Stimulated activated CD4-positive, alpha-beta T cell treated with anti-CD3 and anti-CD28 coated beads, Interleukin-12 subunit alpha, Interleukin-12 subunit beta, amount 100 ng/mL, for 4 hours (primary cell): ENCODE data around the gene ASB13.
"Not testable (repeated sequence)": the region's sequence is repeated elsewhere in the genome, so short reads cannot be mapped to it uniquely, and the experiment has no call there.

Source experiments
- DNase-seq: peaks from one replicate; pipeline ENCODE4 v3.0.0-alpha.2; 2020

The ASB13 gene

DNA sequence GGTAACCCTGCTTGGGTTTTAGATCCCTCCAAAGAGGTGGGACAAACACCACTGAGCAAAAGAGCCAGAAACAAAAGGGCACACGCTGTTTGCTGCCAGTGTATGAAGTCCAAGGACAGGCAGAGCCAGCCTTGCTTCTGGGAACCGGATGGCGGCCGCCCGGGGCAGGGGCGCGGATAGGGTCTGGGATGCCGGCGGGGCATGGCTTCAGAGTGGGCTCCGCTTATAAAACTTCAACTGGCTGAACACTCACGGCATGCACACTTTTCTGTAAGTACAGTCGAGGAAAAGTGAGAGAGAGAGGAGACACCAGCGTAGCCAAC is 62.6 kb downstream of the ASB13 start:
- no peak for DNase-seq

DNA sequence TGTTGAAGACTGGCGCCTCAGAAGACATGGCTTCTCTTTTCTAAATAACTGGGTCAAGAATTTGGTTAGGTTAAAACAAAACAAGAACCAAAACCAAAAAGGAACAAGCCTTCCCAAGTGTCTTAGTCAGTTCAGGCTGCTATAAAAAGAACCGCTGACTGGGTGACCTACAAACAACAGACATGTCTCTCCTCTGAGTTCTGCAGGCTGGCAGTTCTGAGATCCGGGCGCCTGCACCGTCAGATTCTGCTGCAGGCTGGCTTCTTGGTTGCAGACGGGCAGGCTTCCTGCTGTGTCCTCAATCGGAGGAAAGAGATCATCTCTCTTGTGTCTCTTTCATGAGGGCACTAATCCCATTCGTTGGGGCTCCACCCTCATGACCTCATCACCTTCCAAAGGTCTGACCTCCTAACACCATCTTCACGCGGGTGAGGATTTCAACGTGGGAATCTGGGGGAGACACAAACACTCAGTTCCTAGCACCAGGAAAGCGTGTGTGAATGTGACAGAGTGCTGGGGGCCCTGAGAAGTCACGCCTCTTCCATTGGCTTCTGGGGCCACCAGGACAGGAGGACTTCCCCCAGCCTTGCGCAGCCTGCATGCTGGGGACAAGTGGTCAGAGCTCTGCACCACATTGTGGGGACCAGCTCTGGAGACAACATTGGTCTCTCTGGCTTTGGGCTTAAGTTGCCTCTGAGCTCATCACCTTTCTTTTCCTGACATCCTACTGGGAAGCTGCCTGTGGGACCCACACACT is 63.1 kb downstream of the ASB13 start:
- no peak for DNase-seq

DNA sequence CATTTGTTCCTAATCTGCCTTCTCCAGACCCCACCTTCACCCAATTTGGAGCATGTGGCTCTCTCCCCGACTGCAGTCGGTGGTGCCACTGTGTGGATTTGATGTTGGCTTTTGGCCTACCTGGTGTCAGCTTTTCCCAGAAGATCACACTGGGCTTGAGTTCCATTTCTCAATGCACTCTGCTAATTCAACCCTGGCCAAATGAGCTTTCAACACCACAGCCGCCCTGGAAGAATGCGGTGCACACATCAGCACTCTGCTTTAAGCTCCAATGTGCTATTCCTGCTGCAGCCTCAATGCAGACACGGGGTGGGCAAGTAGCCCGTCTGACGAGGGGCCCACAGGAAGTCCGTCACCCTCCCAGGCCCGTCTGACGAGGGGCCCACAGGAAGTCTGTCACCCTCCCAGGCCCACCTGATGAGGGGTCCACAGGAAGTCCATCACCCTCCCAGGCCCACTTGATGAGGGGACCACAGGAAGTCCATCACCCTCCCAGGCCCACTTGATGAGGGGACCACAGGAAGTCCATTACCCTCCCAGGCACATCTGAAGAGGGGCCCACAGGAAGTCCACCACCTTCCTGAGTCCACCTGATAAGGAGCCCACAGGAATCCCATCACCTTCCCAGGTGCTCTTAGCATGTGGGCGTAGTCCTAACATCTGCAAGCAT is 64.4 kb downstream of the ASB13 start:
- no peak for DNase-seq

DNA sequence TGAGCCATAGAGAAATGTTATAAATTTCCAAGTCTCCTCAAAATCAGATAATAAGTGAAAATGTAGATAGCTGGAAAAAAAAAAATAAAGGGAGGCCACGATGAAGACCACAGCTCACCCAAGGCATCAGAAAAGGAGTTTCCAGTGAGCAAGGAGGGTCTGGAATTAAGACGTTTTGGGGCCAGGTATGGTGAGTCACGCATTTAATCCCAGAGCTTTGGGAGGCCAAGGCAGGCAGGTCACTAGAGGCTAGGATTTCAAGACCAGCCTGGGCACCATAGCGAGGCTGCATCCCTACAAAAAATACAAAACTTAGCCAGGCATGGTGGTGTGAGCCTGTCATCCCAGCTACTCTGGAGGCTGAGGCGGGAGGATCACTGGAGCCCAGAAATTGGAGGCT is 65.5 kb downstream of the ASB13 start:
- DNase-seq: no peak

DNA sequence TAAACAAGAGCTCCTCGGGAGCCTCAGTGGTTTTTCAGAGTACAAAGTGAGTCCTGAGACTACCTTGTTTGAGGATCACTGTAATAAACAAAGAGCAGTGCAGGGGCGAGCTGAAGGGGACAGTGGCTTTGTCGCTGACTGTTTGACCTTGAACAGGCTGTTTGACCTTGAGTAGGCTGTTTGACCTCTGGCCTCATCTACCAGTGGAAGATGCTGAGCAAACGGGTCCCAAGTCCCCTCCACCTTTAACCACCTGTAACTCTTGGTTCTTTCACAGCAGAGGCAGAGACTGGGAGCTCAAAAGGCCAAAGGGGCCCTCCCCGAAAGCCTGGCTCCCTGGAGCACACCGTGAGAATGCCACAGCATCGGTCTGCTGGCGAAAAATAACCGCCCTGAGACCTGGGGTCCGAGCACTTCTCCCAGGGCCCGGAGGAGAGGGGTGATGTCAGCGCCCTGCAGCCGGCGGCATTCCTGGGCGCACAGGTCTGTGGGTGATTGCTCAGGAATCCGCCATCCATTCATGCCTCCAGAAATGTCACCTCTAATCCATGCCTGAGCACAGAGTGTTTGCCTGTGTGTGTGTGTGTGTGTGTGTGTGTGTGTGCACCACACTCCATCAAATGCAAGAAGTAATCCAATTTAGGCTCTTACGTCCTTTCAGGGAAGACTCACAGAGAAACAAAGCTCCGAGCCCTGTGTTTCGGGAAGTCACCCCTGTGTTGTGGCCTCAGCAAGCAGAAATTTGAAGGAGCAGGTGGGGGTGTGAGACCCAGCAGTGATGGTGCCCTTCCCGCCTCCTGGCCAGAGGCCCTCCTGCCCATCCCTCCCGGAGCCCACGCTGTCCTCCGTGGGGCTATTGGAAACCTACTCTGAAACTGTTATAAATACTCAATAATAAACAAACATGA is 66.5 kb downstream of the ASB13 start:
- no peak for DNase-seq

DNA sequence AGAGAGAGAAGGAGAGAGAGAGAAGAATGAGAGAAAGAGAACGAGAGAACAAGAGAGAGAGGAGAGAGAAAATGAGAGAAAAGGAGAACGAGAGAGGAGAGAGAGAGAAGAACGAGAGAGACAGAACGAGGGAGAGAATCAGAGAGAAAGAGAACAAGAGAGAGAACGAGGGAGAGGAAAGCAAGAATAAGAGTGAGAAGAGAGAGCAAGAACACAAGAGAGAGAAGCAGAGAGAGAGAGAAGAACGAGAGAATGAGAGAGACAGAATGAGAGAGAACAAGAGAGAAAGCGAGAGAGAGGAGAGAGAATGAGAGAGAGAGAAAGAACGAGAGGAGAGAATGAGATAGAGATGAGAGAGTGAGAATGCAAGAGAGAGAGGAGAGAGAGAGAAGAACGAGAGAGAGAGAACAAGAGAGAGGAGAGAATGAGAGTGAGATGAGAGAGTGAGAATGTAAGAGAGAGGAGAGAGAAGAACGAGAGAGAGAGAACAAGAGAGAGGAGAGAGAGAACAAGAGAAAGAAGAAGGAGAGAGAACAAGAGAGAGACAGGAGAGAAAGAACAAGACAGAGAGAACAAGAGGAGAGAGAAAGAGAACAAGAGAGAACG is 68.2 kb downstream of the ASB13 start:
- DNase-seq: no peak

DNA sequence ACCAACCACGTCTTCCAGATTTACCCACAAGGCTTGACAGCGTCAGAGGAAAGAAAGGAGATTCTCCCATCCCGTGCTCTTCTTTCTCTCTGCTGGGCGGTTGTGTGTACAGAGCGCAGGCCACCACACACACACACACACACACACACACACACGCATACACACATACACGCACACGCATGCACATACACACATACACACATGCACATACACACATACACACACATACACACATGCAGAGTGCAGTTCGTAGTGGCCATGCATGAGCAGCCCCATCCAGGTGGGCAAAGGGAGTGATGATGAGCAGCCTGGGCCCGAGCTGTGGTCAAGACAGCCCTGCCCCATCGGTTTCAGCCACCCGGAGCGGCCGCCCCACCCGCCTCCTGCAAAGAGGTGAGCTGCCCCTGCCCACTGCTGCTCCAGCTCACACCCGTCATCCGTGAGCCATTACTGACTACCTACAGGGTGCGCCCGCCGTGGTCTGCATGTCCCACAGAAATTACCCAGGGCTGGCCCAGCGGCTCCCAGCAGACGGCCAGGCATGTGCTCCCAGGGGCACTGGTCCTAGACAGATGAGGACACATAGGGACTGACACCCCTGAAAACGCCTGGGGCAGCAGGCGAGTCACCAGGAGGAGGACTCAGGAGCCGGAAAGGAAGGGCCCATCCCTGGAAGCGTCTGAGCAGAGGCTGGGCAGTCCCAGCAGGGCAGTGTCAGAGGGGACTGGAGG is 69.6 kb downstream of the ASB13 start:
- no peak for DNase-seq

DNA sequence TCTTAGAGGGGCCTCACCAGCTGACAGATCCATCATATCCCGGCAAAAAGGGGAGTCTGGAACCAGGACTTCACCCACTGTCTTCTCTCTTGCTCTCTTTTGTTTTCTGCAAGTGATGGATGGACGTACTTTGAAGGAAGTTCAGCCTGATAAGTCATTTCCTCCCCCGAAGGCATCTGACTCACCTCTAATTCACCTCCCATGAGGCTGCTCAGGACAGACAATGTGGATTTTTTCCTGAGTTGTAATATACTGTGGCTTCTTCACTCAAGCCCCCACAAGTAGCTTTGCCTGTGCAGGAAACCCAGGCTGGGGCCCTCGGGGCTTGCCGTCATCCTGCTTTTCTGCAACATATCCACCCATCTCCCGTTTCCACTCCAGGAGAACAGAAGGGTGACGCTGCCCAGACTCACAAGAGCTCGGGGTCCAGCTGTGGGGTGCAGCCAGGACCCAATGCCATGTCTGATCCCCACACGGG is 70.4 kb downstream of the ASB13 start:
- DNase-seq: no peak

DNA sequence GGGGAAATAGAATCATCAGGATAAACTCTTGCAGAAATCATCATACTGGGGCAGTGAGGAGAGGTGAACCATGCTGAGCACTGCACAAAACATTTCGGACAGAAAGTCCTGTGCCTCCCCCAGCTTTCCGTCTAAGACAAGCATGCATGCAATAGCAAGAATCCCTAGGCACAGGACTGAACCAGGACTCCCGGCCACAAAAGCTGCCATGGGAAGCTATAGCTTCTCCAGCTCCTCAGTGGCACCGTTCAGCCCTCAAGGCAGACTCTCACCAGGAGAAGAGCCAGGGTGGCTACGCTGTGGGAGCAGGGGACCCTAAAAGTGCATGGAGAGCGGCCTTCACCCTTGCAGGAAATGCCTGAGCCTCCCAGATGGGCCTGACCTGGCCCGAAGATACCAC is 70.8 kb downstream of the ASB13 start:
- DNase-seq: no peak

DNA sequence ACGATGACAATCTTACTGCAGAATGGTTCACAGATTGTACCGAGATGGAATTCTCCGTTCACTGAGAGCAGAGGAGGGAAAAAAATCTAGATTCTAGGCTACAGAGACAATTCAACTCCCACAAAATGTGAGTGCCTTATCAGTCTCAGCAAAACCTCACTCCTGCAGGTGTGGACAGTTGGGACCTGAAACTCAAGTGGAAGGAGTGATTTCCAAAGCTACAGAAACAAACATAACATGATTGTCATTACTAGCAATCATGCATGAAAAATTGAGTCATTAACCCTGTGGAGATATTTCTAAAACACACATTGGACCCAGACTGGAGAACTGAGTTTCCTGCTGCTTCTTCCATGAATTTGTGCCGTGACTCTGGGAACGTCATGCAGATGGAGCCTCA is 71.3 kb downstream of the ASB13 start:
- no peak for DNase-seq

DNA sequence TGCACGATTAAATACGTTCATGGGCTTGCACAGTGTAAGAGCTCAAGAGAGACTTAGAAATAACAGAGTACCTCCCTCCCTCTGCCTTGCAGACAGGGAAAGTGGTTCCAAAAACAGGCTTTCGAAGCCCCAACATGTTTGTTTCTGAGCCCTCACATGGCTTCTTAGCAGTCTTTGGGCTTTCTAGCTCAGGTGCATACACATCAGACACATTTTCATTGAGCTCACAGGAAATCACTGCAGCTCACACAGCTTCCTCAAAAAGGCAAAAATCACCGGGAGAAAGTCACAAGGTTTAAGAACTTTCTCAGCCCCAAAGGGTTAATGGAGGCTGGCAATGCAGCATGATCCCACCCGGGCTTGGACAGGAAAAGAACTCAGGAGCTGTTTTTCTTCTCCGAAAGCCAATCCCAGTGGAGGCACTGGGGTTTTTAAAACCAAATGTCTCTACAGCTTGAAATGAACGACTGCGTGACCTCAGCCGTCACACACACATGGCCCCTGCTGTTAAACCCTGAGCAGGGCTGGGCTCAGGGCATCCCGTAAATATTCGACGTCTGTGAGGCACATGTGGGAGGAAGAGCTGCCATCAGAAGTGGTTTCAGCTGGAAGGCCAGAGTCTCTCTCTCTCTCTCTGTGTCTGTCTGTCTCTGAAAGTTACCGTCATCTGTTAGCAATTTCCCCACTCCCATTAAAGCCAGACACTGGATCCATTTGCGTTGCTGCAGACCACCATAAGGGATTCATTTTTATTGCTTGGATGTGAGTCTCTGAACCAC is 71.9 kb downstream of the ASB13 start:
- DNase-seq: no peak

DNA sequence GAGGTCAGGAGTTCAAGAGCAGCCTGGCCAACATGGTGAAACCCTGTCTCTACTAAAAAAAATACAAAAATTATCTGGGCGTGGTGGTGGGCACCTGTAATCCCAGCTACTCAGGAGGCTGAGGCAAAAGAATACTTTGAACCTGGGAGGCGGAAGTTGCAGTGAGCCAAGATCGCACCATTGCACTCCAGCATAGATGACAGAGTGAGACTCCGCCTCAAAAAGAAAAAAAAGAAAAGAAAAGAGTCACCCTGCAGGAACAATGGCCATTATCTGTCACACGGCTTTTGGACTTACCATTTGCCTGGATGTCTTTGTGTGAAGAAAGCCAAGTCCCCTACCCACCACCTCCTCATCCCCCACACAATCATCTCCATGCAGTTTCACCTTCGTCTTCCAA is 73.0 kb downstream of the ASB13 start:
- DNase-seq: not testable (repeated sequence)

DNA sequence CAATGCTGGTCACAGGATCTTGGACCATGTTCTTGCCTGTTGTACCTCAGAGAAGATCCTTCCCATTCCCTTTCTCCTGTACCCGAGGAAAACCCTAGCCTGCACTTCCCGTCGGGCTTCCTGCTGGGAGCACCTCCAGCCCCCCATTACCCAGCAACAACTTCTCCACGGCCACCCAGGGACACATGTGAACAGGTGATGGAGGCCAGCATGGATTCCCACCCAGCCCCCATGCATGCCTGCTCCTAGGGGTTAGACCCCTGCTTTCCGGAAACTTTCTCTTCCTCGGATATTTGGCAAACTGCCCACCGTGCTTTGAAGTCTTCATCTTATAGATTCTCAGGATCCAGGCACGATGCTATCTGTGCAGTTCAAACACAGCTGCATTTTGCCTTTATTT is 74.3 kb downstream of the ASB13 start:
- DNase-seq: no peak

DNA sequence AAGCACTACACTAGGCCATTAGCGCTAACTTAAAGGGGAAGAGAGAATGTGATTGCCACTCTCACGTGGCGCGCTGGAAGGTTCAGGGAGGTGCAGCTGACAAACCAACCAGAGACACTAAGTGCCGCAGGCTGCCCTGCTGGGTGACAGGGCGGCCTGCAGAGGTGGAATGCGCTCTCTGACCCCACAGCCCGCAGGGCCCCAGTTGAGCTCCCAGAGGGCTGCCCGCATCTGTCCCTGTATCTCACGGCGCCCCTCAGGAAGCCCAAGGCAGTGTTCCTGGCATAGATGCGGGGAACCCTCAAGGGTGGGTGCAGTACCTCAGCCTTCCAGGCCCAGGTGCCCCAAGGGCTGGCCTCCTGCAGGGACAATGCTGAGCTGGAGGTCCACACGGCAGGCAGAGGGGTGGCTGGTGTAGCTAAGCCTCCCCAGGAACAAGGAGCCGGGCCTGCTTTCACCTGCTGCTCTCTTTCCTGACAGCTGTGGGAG is 75.0 kb downstream of the ASB13 start:
- DNase-seq: no peak

DNA sequence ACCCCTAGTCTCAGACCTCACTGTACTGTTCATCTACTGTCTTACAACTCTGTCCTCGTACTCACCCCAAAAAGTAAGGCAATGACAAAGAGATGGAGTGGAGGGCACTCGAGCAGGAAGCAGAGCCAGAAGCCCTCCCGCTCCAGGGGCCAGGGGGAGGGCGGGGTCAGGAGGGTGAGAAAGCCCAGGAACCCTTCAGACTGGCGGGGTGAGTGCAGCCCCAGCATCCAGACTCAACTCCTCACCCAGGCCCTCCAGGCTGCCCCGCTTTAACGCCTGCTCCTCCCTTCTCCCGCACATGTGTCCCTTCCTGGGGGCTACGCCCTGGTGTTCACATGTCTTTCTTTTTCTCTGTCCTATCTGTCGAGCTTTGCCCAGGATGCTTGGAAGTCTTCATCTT is 75.6 kb downstream of the ASB13 start:
- no peak for DNase-seq

DNA sequence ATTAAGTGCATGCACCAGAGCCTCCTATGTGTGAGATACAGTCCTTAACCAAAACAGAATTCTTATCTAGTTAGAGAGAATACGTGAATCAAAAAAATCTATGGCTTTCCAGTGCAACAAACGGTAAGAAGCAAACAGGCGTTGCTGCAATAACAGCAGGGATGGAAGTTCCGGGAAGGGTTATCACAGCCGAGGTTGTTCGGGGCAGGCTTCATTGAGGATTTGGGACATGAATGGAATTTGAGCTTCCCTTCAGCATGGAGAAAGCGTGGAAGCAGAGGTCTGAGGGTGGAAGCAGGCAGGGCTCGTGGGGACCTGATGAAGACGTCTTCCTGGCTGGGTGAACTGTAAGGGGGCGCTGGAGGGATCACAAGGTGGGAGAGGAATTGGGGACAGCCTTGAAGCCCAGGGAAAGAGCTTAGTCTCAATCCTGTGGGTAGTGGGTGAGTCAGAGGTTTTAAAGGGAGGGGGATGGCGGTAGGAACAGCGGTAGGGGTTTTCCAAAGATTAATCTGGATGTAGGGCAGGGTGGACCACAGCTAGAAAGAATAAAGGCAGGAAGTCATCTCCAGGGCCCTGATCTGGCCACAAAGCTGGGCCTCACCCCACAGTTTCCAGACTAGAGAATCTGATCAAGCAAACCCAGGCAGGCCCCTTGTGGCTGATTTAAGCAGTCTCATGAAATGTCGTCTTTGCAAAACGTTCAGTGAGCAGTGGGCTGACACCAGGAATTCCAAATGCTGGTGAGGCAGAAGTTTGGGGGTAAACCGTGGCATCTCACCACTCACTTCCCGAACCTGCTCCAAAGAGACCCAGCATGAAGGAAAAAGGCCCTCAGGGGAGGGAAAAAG is 76.5 kb downstream of the ASB13 start:
- no peak for DNase-seq

DNA sequence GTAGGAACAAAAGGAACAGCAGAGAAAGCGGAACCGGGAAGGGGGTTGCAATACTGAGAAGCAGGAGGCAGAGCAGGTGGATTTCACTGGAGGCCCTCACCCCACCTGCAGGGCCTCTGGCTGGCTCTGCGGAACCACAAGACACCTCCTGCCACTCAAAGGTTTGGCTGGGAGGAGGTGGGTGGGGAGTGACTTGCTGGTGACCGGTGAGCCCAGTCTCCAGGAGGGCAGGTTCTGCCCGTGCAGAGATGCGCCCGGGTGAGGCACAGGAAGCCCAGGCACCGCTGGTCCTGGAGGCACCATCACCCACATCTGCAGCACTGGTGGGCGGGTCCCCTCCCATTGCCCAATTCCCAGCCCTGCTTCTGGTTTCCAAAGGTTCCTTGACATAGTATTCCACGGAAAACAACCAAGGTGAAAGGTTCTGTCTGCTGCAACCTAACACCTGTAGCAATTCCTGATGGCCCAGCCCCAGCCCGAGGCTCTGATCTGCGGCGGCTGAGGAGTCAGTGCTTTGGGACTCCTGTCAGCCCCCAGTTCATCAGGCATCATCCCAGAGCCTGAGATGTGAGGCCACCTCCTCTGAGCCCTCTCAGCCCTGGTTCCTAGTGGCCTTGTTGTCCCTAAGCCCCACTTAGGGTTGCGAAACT is 77.3 kb downstream of the ASB13 start:
- DNase-seq: no peak
